ENCODE results near the gene NR2F1. TPM values are rescaled to one million over a fixed set of nuclear protein-coding genes. Genes with fewer than 3 reads are reported as not detected.

Gene NR2F1
- not detected for total RNA-seq

GRCh38 chr5:93582677-93583438, at the start of gene NR2F1:
Gene NR2F1, plus strand, starts transcription at chr5:93583222. Its CDS starts 1,802 bp downstream, at chr5:93585024.

GRCh38 chr5:93580927-93581445, 2.0 kb upstream of the NR2F1 start, which contains the start of gene NR2F1-AS1:
Gene NR2F1-AS1, minus strand, starts transcription at chr5:93581219.

Other genes starting within 250 kb of the NR2F1 start
- gene NR2F1-AS1, start 2.0 kb upstream of the NR2F1 start, total RNA-seq = not detected
- gene POU5F2, start 158.4 kb downstream of the NR2F1 start, total RNA-seq = 1 to 10 TPM in 1 of 2 experiments, under 1 TPM in 1; 0.63 to 1.1 TPM